Epithelial cell of proximal tubule (primary cell): ENCODE results near the gene ADIPOQ. TPM values are rescaled to one million over a fixed set of nuclear protein-coding genes. Genes with fewer than 3 reads are reported as not detected.
"Not testable (repeated sequence)": the region's sequence is repeated elsewhere in the genome, so short reads cannot be mapped to it uniquely, and the experiment has no call there.

Source experiments
- DNase-seq: peaks from one replicate; pipeline ENCODE4 v3.0.0-alpha.2; 2011; ENCODE audit warnings: low read depth
- H3K4me3 ChIP-seq: 2 replicates; pipeline ENCODE4 v1.5.1; 2011; ENCODE audit warnings: low read depth, mild to moderate bottlenecking, low read length
- total RNA-seq: library from RNA; depleted of rRNA; stranded (reverse); fragments of >200 nt; gene quantifications from 2 replicates; pipeline ENCODE4 v1.2.3, GENCODE V29; 2015
- TF ChIP-seq, protein P1 (sequence below): conservative IDR thresholded peaks from 2 replicates; pipeline ENCODE4 v1.5.1; 2012; ENCODE audit warnings: low read depth, mild to moderate bottlenecking, low read length

The ADIPOQ gene
- total RNA-seq, 1 donor from 2014 or later = not detected

DNA sequence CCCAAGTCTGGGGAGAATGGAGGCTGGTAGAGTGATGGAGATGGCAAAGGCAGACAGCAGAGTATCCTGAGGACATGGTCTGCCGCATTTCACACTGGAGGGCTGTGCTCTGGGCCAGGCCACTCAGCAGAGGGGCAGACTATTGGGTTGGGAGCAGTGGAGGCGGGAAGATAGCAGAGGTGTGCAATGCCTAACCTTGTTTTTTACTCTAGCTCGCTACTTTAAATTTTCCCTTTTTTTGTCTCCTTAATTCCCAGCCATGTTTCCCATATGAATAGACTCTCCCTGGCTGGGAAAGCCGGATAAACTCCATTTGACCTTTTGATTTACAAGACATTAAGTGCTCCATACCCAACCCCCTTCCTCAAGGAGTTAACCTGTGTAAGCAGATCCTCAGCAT is 54.4 kb downstream of the ADIPOQ start:
- no peak for DNase-seq
- TF ChIP-seq, protein P1, sequence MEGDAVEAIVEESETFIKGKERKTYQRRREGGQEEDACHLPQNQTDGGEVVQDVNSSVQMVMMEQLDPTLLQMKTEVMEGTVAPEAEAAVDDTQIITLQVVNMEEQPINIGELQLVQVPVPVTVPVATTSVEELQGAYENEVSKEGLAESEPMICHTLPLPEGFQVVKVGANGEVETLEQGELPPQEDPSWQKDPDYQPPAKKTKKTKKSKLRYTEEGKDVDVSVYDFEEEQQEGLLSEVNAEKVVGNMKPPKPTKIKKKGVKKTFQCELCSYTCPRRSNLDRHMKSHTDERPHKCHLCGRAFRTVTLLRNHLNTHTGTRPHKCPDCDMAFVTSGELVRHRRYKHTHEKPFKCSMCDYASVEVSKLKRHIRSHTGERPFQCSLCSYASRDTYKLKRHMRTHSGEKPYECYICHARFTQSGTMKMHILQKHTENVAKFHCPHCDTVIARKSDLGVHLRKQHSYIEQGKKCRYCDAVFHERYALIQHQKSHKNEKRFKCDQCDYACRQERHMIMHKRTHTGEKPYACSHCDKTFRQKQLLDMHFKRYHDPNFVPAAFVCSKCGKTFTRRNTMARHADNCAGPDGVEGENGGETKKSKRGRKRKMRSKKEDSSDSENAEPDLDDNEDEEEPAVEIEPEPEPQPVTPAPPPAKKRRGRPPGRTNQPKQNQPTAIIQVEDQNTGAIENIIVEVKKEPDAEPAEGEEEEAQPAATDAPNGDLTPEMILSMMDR = no peak
- H3K4me3 ChIP-seq = no peak overlapping the region

DNA sequence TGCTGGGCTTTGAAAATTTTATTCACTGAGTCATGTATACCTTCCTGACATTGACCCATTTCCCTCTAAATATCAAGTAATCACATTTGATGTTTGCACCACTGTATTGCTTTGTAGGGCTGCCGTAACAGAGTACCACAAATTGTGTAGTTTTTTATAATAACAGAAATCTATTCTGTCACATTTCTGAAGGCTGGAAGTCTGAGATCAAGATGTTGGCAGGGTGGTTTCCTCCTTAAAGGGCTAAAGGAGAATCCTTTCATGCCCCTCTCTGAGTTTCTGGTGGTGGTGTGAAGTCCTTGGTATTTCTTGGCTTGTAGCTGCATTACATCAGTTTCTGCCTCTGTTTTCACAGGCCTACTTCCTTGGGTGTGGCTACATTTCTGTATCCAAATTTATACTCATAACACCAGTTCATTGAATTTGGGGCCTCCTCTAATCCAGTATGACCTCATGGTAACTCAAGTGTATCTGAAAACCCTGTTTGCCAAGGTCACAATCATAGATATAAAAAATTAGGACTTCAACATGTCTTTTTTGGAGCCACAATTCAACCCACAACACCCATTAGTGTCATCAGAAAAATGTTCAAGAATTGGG is 58.7 kb downstream of the ADIPOQ start:
- H3K4me3 ChIP-seq = no peak overlapping the region
- TF ChIP-seq, protein P1 = no peak
- DNase-seq = no peak

DNA sequence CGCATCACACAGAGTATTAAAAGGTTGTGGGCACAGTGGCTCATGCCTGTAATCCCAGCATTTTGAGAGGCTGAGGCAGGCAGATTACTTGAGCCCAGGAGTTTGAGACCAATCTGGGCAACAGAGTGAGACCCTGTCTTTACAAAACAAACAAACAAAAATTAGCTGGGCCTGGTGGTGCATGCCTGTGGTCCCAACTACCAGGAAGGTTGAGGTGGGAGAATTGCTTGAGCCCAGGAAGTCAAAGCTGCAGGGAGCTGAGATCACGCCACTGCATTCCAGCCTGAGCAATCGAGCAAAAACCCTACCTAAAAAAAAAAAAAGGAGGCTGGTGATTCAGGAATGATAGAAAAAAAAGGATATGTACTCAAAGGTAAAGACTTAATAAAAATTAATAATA is 59.6 kb downstream of the ADIPOQ start:
- no peak for DNase-seq
- TF ChIP-seq, protein P1 = no peak
- H3K4me3 ChIP-seq = no peak overlapping the region

DNA sequence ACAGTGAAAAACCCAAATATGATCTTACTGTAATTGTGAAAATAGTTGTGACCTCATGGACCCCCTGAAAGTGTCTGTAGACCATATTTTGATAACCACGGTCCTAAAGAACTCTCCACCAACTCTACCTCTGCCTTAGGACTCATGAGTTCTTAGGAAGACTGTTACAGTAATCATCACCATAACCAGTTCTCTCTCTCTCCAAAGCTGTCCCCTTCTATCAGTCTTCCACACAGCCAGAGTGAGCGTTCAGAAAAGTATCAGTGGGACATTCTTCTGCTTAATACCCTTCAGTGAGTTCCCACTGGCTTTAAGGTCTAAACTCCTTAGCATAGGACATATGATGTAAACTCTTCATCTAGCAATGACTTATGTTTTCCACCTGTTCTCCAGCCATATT is 60.2 kb downstream of the ADIPOQ start:
- H3K4me3 ChIP-seq = no peak overlapping the region
- no peak for DNase-seq
- TF ChIP-seq, protein P1 = no peak

DNA sequence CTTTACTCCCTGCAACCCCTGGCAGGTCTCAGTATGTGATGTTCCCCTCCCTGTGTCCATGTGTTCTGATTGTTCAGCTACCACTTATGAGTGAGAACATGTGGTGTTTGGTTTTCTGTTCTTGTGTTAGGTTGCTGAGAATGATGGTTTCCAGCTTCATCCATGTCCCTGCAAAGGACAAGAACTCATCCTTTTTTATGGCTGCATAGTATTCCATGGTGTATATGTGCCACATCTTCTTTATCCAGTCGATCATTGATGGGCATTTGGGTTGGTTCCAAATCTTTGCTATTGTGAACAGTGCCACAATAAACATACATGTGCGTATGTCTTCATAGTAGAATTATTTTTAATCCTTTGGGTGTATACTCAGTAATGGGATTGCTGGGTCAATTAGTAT is 61.2 kb downstream of the ADIPOQ start:
- DNase-seq, H3K4me3 ChIP-seq: not testable (repeated sequence)

DNA sequence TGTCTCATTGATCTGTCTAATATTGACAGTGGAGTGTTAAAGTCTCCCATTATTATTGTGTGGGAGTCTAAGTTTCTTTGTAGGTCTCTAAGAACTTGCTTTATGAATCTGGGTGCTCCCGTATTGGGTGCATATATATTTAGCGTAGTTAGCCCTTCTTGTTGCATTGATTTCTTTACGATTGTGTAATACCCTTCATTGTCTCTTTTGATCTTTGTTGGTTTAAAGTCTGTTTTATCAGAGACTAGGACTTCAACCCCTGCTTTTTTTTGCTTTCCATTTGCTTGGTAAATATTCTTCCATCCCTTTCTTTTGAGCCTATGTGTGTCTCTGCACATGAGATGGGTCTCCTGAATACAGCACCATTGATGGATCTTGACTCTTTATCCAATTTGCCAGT is 64.6 kb downstream of the ADIPOQ start:
- H3K4me3 ChIP-seq, DNase-seq: not testable (repeated sequence)

Other genes starting within 250 kb of the ADIPOQ start
- not detected in 2 replicates for gene AHSG, start 229.7 kb upstream of the ADIPOQ start, total RNA-seq
- gene FETUB, start 202.3 kb upstream of the ADIPOQ start, total RNA-seq = 0.36 TPM in 1 of 2 replicates, not detected in the other
- gene HRG, start 176.7 kb upstream of the ADIPOQ start, total RNA-seq = not detected in 2 replicates
- not detected in 2 replicates for gene KNG1, start 125.4 kb upstream of the ADIPOQ start, total RNA-seq
- gene EIF4A2, start 59.1 kb upstream of the ADIPOQ start, total RNA-seq = 192 and 366 TPM in 2 replicates
- gene RFC4, start 36.2 kb upstream of the ADIPOQ start, total RNA-seq = 76.1 and 97.8 TPM in 2 replicates
- gene ST6GAL1, start 87.8 kb downstream of the ADIPOQ start, total RNA-seq = 23.1 and 35.8 TPM in 2 replicates